ENCODE measurements around the gene PPP5C.

DNA sequence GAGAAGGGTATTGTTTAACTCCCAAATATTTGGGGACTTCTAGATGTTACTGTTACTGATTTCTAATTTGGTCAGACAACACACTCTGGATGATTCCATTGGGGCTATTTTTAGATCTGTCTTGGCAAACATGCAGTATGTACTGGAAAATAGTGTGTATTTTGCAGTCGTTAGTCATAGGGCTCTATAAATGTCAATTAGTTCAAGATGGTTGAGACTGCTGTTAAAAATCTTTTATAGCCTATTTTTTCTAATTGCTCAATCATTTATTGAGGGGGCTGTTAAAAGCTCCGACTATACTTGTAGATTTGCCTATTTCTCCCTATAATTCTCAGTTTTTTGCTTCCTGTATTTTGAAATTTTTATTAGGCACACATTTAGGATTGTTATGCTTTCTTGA is 31.4 kb downstream of the PPP5C start:
- TF ChIP-seq GTF2F1 (IDR thresholded peaks at IDR 0.05; ENCODE audit: borderline replicate concordance, low read depth, low read length) (no peak), POLR2AphosphoS5 (IDR thresholded peaks at IDR 0.05; ENCODE audit: low read depth, low read length) (no peak), YY1 (IDR thresholded peaks at IDR 0.05; ENCODE audit: low read depth, low read length) (no peak), KDM1A (IDR thresholded peaks at IDR 0.05; ENCODE audit: borderline replicate concordance, low read length) (no peak)
- TF ChIP-seq, protein P1, sequence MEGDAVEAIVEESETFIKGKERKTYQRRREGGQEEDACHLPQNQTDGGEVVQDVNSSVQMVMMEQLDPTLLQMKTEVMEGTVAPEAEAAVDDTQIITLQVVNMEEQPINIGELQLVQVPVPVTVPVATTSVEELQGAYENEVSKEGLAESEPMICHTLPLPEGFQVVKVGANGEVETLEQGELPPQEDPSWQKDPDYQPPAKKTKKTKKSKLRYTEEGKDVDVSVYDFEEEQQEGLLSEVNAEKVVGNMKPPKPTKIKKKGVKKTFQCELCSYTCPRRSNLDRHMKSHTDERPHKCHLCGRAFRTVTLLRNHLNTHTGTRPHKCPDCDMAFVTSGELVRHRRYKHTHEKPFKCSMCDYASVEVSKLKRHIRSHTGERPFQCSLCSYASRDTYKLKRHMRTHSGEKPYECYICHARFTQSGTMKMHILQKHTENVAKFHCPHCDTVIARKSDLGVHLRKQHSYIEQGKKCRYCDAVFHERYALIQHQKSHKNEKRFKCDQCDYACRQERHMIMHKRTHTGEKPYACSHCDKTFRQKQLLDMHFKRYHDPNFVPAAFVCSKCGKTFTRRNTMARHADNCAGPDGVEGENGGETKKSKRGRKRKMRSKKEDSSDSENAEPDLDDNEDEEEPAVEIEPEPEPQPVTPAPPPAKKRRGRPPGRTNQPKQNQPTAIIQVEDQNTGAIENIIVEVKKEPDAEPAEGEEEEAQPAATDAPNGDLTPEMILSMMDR (IDR thresholded peaks at IDR 0.05; ENCODE audit: control extremely low read depth in 1 of 3, insufficient read depth in 1 of 3, low read depth in 1 of 3, low read length in 3 of 3), result no peak

Data from H1 (cell line).